ENCODE results near the gene CPNE7.

GRCh38 chr16:89645122-89645521 is 69.6 kb downstream of the CPNE7 start:
- no peak for TF ChIP-seq CTCF (IDR thresholded peaks at IDR 0.05; ENCODE audit: low read depth, low read length)
- TF ChIP-seq POLR2A (IDR thresholded peaks at IDR 0.05; ENCODE audit: extremely low read depth, insufficient read length) = no peak
- no peak for TF ChIP-seq MAX (IDR thresholded peaks at IDR 0.05; ENCODE audit: low read depth, low read length)
